ENCODE results near the gene MZB1.

Gene MZB1

GRCh38 chr5:139385061-139386049 is 4.4 kb downstream of the MZB1 start:
- no peak for TF ChIP-seq CTCF (IDR thresholded peaks at IDR 0.05; ENCODE audit: low read length, missing control alignments)
- no peak for DNase-seq (ENCODE audit: low read depth)
- no peak overlapping the region for H3K4me3 ChIP-seq (replicated peaks; ENCODE audit: low read depth, low read length)

GRCh38 chr5:139384591-139385051 is 5.1 kb downstream of the MZB1 start:
- H3K4me3 ChIP-seq (replicated peaks; ENCODE audit: low read depth, low read length): no peak overlapping the region
- DNase-seq (ENCODE audit: low read depth): no peak
- no peak for TF ChIP-seq CTCF (IDR thresholded peaks at IDR 0.05; ENCODE audit: low read length, missing control alignments)

GRCh38 chr5:139383993-139384590 is 5.6 kb downstream of the MZB1 start:
- H3K4me3 ChIP-seq (replicated peaks; ENCODE audit: low read depth, low read length): no peak overlapping the region
- no peak for DNase-seq (ENCODE audit: low read depth)
- no peak for TF ChIP-seq CTCF (IDR thresholded peaks at IDR 0.05; ENCODE audit: low read length, missing control alignments)

GRCh38 chr5:139383275-139383992 is 6.3 kb downstream of the MZB1 start, which contains the start of gene SLC23A1:
Gene SLC23A1 (minus strand): TSS chr5:139383297. CDS start chr5:139383253, 44 bp downstream.
- no peak for TF ChIP-seq CTCF (IDR thresholded peaks at IDR 0.05; ENCODE audit: low read length, missing control alignments)
- H3K4me3 ChIP-seq (replicated peaks; ENCODE audit: low read depth, low read length): no peak within 1 kb of the TSS
- DNase-seq (ENCODE audit: low read depth): no peak

DNA sequence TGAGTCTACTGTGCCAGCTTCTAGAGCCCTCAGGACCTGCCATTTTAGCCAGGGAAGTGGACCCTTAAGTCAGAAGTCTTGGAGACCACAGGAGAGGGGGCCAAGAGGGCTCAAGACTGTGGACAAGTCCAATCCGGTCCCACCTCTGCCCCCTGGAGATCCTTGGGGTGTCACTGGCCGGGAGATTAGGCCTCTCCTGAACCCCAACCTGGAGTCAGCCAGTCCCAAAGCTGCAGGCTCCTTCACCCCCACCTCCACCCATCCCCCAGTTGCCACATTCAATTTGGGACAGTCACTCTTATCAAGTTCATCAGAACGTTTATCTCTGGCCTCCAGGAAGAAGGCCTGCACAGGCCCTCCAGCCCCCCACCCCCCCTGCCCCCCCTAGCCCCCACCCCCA is 6.9 kb downstream of the MZB1 start:
- no peak for DNase-seq (ENCODE audit: low read depth)
- H3K4me3 ChIP-seq (replicated peaks; ENCODE audit: low read depth, low read length): no peak overlapping the region
- TF ChIP-seq CTCF (IDR thresholded peaks at IDR 0.05; ENCODE audit: low read length, missing control alignments): no peak

DNA sequence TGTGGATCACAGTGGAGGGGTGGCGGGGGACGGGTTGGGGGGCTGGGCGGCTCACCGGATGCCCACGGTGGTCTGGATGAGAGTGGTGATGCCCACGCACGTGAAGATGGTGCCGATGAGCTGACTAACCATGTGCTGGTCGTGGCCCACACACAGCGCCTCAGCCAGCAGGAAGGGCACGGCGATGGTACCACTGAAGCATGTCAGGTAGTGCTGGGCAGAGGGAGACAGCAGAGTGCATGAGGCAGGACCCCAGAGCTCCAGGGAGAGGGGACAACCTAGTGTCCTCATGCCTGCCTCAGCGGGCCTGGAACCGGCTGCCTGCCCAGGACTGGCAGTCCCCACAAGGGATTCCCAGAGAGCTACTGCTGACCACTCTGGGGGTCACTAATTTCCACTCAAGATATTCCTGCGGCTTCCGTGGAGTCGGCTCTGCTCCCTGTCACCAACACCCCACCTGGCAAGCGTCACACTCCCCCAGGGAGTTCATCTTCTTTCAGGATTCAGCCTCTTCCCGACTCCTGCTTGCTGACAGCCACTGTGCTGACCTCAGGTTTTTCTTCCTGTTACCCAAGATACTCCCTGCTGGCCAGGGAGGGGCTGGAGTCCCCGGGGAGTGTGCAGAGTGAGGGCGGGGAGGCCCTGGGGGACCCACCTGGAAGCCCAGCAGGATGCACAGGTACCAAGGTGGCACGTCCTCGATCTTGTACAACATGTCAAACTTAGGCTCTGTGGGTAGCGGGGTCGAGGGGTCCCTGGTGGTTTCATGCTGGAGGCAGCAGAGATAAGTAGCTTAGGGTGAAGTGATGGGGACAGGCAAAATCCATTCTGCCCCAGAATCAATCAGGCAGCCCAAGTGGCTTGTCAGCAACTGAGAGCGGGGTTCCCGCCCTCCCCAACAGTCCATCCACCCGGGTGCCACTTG is 7.6 kb downstream of the MZB1 start:
- no peak for DNase-seq (ENCODE audit: low read depth)
- no peak overlapping the region for H3K4me3 ChIP-seq (replicated peaks; ENCODE audit: low read depth, low read length)
- TF ChIP-seq CTCF (IDR thresholded peaks at IDR 0.05; ENCODE audit: low read length, missing control alignments): no peak
